DND-41 (cell line): ENCODE measurements around the gene OSBPL10.

Source experiments
- EZH2 ChIP-seq: IDR thresholded peaks from 3 replicates; pipeline ENCODE4 v1.6.1; 2012; ENCODE audit warnings: borderline replicate concordance, low read depth, mild to moderate bottlenecking, moderate library complexity, low read length, inconsistent platforms; ENCODE audit not compliant: severe bottlenecking
- TF ChIP-seq, protein P1 (sequence below): IDR thresholded peaks from 2 replicates; pipeline ENCODE4 v1.5.1; 2012; ENCODE audit warnings: borderline replicate concordance, low read length, moderate library complexity, mild to moderate bottlenecking; ENCODE audit not compliant: poor library complexity, severe bottlenecking; ENCODE audit errors: extremely low read depth

DNA sequence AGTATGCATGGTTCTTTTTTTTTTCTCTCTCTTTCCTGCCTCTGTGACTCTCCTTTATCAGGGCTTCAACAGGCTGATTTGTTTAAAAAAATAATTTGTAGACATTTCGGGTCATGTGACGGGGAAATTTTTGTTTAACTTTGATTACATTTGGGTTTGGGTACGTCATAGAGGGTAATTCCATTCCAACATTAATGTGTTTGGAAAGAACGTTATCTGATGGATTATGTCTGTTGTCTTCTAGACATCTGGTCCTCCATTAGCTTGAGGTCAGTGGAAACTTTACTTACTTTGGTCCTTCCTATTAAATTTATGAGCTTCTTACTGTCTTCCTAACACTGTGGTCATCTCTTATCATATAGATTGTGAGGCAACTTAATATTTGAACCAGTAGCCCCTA, 367.4 kb downstream of the OSBPL10 start:
- TF ChIP-seq, protein P1, sequence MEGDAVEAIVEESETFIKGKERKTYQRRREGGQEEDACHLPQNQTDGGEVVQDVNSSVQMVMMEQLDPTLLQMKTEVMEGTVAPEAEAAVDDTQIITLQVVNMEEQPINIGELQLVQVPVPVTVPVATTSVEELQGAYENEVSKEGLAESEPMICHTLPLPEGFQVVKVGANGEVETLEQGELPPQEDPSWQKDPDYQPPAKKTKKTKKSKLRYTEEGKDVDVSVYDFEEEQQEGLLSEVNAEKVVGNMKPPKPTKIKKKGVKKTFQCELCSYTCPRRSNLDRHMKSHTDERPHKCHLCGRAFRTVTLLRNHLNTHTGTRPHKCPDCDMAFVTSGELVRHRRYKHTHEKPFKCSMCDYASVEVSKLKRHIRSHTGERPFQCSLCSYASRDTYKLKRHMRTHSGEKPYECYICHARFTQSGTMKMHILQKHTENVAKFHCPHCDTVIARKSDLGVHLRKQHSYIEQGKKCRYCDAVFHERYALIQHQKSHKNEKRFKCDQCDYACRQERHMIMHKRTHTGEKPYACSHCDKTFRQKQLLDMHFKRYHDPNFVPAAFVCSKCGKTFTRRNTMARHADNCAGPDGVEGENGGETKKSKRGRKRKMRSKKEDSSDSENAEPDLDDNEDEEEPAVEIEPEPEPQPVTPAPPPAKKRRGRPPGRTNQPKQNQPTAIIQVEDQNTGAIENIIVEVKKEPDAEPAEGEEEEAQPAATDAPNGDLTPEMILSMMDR: no peak
- TF ChIP-seq EZH2: no peak
